HepG2 (cell line): Measurements from ENCODE around the gene ARHGAP45. TPM values are rescaled to one million over a fixed set of nuclear protein-coding genes. Genes with fewer than 3 reads are reported as not detected.

Experiments
- KDM1A ChIP-seq: IDR thresholded peaks from 2 replicates; pipeline ENCODE4 v1.6.1; 2016; ENCODE audit warnings: missing compliant biosample characterization
- PHF20 ChIP-seq: sonication (generic); formaldehyde crosslinking; IDR thresholded peaks from 2 replicates; pipeline ENCODE4 v1.5.0; 2020; ENCODE audit warnings: mild to moderate bottlenecking, missing genetic modification reagents
- SIN3B ChIP-seq: fragments of 150-350 bp; IDR thresholded peaks from 2 replicates; pipeline ENCODE4 v1.6.1; 2014; ENCODE audit warnings: low read length
- SKIL ChIP-seq: sonication (generic); formaldehyde crosslinking; IDR thresholded peaks from 2 replicates; pipeline ENCODE4 v1.8.0; 2022; ENCODE audit warnings: missing genetic modification reagents, mild to moderate bottlenecking, moderate library complexity, borderline replicate concordance
- ZMYM3 ChIP-seq: sonication (generic); formaldehyde crosslinking; IDR thresholded peaks from 2 replicates; pipeline ENCODE4 v1.5.1; 2020; ENCODE audit warnings: mild to moderate bottlenecking, missing genetic modification reagents
- ZNF337 ChIP-seq: sonication (generic); formaldehyde crosslinking; IDR thresholded peaks from 2 replicates; pipeline ENCODE4 v1.5.1; 2020; ENCODE audit warnings: missing genetic modification reagents, low read depth, mild to moderate bottlenecking, borderline replicate concordance
- ZNF446 ChIP-seq: sonication (generic); formaldehyde crosslinking; IDR thresholded peaks from 2 replicates; pipeline ENCODE4 v1.5.0; 2020; ENCODE audit warnings: mild to moderate bottlenecking, missing genetic modification reagents
- ZNF546 ChIP-seq: sonication (generic); formaldehyde crosslinking; conservative IDR thresholded peaks from 2 replicates; pipeline ENCODE4 v1.8.1; 2023; ENCODE audit warnings: mild to moderate bottlenecking, missing genetic modification reagents
- ZNF563 ChIP-seq: sonication (generic); formaldehyde crosslinking; IDR thresholded peaks from 2 replicates; pipeline ENCODE4 v1.8.0; 2022; ENCODE audit warnings: mild to moderate bottlenecking, moderate library complexity, missing genetic modification reagents
- ZNF687 ChIP-seq: sonication (generic); formaldehyde crosslinking; IDR thresholded peaks from 2 replicates; pipeline ENCODE4 v1.5.1; 2020; ENCODE audit warnings: mild to moderate bottlenecking, missing genetic modification reagents, moderate library complexity
- polyA plus RNA-seq, 8 experiments: library from polyadenylated mRNA; depleted of rRNA in 3 of 8; stranded (reverse) in 7 of 8; unstranded in 1 of 8; fragments of >200 nt; fragmentation: Illumina TruSeq in 4 of 8; extraction: Trizol in 4 of 8; gene quantifications; 2 replicates each; pipeline versions ENCODE4 v1.2.1 to v1.2.3, GENCODE V29; 2011 to 2016; ENCODE audit warnings: low read depth in 4 of 8, missing spikeins in 1 of 8, mixed read lengths in 1 of 8; ENCODE audit not compliant: insufficient read depth in 1 of 8
- total RNA-seq, 5 experiments: library from RNA; depleted of rRNA; stranded (reverse); fragments of >200 nt; fragmentation: Illumina TruSeq; extraction: Trizol; gene quantifications; 2 replicates each; pipeline ENCODE4 v1.2.3, GENCODE V29; 2016; ENCODE audit warnings: low read depth in 1 of 5
- TF ChIP-seq, protein P1 (sequence below): sonication (generic); formaldehyde crosslinking; IDR thresholded peaks from 2 replicates; pipeline ENCODE4 v1.4.0; 2020; ENCODE audit warnings: missing genetic modification reagents
- TF ChIP-seq, protein P2 (sequence below): sonication (generic); formaldehyde crosslinking; IDR thresholded peaks from 2 replicates; pipeline ENCODE4 v1.9.0; 2022; ENCODE audit warnings: low read depth, missing genetic modification reagents
- TF ChIP-seq, protein P3 (sequence below): sonication (generic); formaldehyde crosslinking; IDR thresholded peaks from 2 replicates; pipeline ENCODE4 v1.5.1; 2020; ENCODE audit warnings: missing genetic modification reagents, mild to moderate bottlenecking, borderline replicate concordance

The ARHGAP45 gene
- total and polyA plus RNA-seq, 2 of the 13 experiments (the other 11 are each of a cell fraction or from before 2014, with no cell fraction given), result 0.84 to 32.0 TPM

DNA sequence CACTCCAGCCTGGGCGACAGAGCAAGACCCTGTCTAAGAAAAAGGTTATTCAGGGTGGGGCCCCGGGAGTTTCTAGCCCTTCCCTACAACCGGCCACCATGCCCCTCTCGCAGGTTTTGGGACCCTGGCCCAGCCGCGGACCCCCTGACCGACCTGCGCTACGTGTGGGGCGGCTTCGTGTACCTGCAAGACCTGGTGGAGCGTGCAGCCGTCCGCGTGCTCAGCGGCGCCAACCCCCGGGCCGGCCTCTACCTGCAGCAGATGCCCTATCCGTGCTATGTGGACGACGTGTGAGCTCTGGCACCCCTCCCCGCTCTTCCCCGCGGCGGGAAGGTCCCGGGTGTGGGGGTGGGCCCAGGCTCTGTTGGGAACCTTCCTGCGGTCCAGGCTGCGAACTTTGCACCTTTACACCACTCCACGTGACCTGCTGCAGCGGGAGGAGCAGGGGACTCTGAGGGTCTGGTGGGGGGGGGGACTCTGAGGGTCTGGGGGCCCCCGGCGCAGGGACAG is 20.8 kb upstream of the ARHGAP45 start (continued):
- TF ChIP-seq, protein P1, sequence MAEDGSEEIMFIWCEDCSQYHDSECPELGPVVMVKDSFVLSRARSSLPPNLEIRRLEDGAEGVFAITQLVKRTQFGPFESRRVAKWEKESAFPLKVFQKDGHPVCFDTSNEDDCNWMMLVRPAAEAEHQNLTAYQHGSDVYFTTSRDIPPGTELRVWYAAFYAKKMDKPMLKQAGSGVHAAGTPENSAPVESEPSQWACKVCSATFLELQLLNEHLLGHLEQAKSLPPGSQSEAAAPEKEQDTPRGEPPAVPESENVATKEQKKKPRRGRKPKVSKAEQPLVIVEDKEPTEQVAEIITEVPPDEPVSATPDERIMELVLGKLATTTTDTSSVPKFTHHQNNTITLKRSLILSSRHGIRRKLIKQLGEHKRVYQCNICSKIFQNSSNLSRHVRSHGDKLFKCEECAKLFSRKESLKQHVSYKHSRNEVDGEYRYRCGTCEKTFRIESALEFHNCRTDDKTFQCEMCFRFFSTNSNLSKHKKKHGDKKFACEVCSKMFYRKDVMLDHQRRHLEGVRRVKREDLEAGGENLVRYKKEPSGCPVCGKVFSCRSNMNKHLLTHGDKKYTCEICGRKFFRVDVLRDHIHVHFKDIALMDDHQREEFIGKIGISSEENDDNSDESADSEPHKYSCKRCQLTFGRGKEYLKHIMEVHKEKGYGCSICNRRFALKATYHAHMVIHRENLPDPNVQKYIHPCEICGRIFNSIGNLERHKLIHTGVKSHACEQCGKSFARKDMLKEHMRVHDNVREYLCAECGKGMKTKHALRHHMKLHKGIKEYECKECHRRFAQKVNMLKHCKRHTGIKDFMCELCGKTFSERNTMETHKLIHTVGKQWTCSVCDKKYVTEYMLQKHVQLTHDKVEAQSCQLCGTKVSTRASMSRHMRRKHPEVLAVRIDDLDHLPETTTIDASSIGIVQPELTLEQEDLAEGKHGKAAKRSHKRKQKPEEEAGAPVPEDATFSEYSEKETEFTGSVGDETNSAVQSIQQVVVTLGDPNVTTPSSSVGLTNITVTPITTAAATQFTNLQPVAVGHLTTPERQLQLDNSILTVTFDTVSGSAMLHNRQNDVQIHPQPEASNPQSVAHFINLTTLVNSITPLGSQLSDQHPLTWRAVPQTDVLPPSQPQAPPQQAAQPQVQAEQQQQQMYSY (CRISPR knock-in tag), result no peak
- TF ChIP-seq ZMYM3 (CRISPR knock-in tag) (no peak), ZNF687 (peak; percentile 99), ZNF337 (0 out of 2 replicates have a peak, but pooled peaks have one; percentile 37), PHF20 (CRISPR knock-in tag) (no peak), ZNF446 (peak; percentile 79; the same call in 1 of the 2 replicates), ZNF563 (CRISPR knock-in tag) (peak; percentile 91; the same call in 1 of the 2 replicates), ZNF546 (CRISPR knock-in tag) (no peak), SKIL (CRISPR knock-in tag) (no peak), SIN3B (no peak), KDM1A (no peak)
- TF ChIP-seq, protein P2, sequence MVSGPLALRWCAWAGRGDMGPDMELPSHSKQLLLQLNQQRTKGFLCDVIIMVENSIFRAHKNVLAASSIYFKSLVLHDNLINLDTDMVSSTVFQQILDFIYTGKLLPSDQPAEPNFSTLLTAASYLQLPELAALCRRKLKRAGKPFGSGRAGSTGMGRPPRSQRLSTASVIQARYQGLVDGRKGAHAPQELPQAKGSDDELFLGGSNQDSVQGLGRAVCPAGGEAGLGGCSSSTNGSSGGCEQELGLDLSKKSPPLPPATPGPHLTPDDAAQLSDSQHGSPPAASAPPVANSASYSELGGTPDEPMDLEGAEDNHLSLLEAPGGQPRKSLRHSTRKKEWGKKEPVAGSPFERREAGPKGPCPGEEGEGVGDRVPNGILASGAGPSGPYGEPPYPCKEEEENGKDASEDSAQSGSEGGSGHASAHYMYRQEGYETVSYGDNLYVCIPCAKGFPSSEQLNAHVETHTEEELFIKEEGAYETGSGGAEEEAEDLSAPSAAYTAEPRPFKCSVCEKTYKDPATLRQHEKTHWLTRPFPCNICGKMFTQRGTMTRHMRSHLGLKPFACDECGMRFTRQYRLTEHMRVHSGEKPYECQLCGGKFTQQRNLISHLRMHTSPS, result peak; percentile 36; the same call in 1 of the 2 replicates
- TF ChIP-seq, protein P3, sequence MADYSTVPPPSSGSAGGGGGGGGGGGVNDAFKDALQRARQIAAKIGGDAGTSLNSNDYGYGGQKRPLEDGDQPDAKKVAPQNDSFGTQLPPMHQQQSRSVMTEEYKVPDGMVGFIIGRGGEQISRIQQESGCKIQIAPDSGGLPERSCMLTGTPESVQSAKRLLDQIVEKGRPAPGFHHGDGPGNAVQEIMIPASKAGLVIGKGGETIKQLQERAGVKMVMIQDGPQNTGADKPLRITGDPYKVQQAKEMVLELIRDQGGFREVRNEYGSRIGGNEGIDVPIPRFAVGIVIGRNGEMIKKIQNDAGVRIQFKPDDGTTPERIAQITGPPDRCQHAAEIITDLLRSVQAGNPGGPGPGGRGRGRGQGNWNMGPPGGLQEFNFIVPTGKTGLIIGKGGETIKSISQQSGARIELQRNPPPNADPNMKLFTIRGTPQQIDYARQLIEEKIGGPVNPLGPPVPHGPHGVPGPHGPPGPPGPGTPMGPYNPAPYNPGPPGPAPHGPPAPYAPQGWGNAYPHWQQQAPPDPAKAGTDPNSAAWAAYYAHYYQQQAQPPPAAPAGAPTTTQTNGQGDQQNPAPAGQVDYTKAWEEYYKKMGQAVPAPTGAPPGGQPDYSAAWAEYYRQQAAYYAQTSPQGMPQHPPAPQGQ (CRISPR knock-in tag), result no peak
